ENCODE measurements around the gene FXN. TPM values are rescaled to one million over a fixed set of nuclear protein-coding genes. Genes with fewer than 3 reads are reported as not detected.

Gene FXN
- polyA plus RNA-seq, 1 experiment, result 9.2 TPM

GRCh38 chr9:69054989-69055388 is 19.4 kb downstream of the FXN start:
- no peak overlapping the region for H3K4me3 ChIP-seq (ENCODE audit: low read depth, low read length)
- H3K36me3 ChIP-seq (ENCODE audit: control insufficient read depth, insufficient read depth, low read length), result no peaks in the 10 kb centered on the region
- H3K27me3 ChIP-seq (ENCODE audit: control insufficient read depth, insufficient read depth, low read length), result no peaks in the 10 kb centered on the region
- no peak for DNase-seq (ENCODE audit: low read depth)
- CTCF ChIA-PET, result interaction anchor here (0.6 to 15.7 kb wide), 20 partner anchors 9 to 159 kb away, joined by 3 to 297 read pairs (median 7); partner anchors contain the start of gene FXN
- POLR2A ChIA-PET, result no interaction called here
- TF ChIP-seq CTCF (IDR thresholded peaks at IDR 0.05; ENCODE audit: insufficient read depth, low read depth, low read length), result no peak

DNA sequence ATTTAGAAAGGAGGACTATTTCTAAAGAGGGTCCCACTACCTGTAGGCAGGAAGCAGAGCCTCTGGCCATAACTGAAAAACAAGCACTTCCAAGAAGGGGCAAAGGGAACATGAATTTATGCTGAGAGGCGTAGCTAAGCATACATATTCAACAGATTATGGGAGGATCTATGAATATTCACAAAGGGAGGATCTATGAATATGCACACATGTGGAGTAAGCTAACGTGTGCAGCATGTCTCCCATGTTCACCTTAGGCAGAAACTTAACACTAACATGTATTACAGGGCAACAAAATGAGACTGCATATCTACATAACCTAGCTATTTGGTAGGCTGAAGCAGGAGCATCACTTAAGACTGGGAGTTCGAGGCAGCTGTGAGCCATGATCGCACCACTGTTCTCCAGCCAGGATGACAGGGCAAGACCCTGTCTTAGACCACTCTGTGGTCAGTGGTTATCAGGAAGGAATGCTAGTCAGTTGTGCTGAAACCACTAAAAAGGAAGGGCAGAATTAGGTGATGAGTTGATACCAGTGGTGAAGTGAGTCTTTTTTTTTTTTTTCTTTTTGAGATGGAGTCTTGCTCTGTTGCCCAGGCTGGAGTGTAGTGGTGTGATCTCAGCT is 20.8 kb downstream of the FXN start:
- no peak for DNase-seq (ENCODE audit: low read depth)
- H3K27me3 ChIP-seq (ENCODE audit: control insufficient read depth, insufficient read depth, low read length), result no peaks in the 10 kb centered on the region
- ChIA-PET POLR2A (interaction anchor here (0.6 kb wide), 1 partner anchor 153 kb away, joined by 3 read pairs; no protein-coding TSS in a partner anchor), CTCF (interaction anchor here (1.2 to 15.7 kb wide), 8 partner anchors 8 to 141 kb away, joined by 3 to 297 read pairs (median 8); partner anchors contain the start of gene FXN)
- H3K4me3 ChIP-seq (ENCODE audit: low read depth, low read length), result no peak overlapping the region
- no peak for TF ChIP-seq CTCF (IDR thresholded peaks at IDR 0.05; ENCODE audit: insufficient read depth, low read depth, low read length)
- H3K36me3 ChIP-seq (ENCODE audit: control insufficient read depth, insufficient read depth, low read length), result no peaks in the 10 kb centered on the region

GRCh38 chr9:69058101-69058500 is 22.5 kb downstream of the FXN start:
- no peaks in the 10 kb centered on the region for H3K27me3 ChIP-seq (ENCODE audit: control insufficient read depth, insufficient read depth, low read length)
- no peak overlapping the region for H3K4me3 ChIP-seq (ENCODE audit: low read depth, low read length)
- POLR2A ChIA-PET, result no interaction called here
- CTCF ChIA-PET, result interaction anchor here (0.5 to 15.7 kb wide), 5 partner anchors 9 to 139 kb away, joined by 3 to 297 read pairs (median 5); partner anchors contain the start of gene FXN
- no peak for TF ChIP-seq CTCF (IDR thresholded peaks at IDR 0.05; ENCODE audit: insufficient read depth, low read depth, low read length)
- no peak for DNase-seq (ENCODE audit: low read depth)
- no peaks in the 10 kb centered on the region for H3K36me3 ChIP-seq (ENCODE audit: control insufficient read depth, insufficient read depth, low read length)

DNA sequence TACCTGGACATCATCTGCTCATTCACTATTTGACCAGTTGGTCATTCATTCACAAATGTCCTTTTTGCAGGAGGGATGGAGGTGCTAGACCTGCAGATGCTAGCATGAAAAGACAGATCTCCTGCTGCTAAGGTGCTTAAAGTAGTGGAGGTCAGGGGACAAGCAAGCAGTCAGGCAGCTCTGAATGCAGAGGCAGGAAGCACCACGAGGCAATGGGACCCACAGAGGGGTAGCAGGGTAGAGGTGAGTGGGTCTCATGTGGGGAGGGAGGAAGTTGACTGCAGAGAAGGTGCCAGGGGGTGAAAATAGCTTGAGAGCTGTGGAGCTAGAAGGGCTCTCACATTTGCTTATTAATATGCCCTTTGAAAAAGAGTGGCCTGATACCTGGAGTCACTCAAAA is 25.2 kb downstream of the FXN start:
- ChIA-PET CTCF (interaction anchor here (15.7 kb wide), 1 partner anchor 136 kb away, joined by 297 read pairs; no protein-coding TSS in a partner anchor), POLR2A (interaction anchor here (0.6 kb wide), 1 partner anchor 36 kb away, joined by 3 read pairs; no protein-coding TSS in a partner anchor)
- Histone ChIP-seq H3K4me3 (ENCODE audit: low read depth, low read length) (no peak overlapping the region), H3K27me3 (ENCODE audit: control insufficient read depth, insufficient read depth, low read length) (no peaks in the 10 kb centered on the region), H3K36me3 (ENCODE audit: control insufficient read depth, insufficient read depth, low read length) (no peaks in the 10 kb centered on the region)
- no peak for DNase-seq (ENCODE audit: low read depth)
- TF ChIP-seq CTCF (IDR thresholded peaks at IDR 0.05; ENCODE audit: insufficient read depth, low read depth, low read length), result no peak

DNA sequence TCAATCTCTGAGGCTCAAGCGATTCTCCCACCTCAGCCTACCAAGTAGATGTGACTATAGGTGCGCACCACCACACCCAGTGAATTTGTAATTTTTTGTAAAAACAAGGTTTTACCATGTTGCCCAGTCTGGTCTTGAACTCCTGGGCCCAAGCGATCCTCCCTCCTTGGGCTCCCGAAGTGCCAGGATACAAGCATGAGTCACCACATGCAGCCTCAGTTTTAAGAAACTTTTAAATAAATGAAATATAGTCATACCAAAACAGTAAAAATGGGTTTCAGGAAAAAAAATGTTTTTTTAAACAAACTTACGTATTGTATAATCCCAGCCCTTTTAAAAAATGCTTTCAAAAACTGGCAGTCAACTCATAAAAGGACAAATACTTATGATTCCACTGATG is 26.6 kb downstream of the FXN start:
- Histone ChIP-seq H3K4me3 (ENCODE audit: low read depth, low read length) (no peak overlapping the region), H3K27me3 (ENCODE audit: control insufficient read depth, insufficient read depth, low read length) (no peaks in the 10 kb centered on the region), H3K36me3 (ENCODE audit: control insufficient read depth, insufficient read depth, low read length) (no peaks in the 10 kb centered on the region)
- ChIA-PET POLR2A (no interaction called here), CTCF (interaction anchor here (1.4 kb wide), 1 partner anchor 131 kb away, joined by 4 read pairs; no protein-coding TSS in a partner anchor)
- no peak for DNase-seq (ENCODE audit: low read depth)
- TF ChIP-seq CTCF (IDR thresholded peaks at IDR 0.05; ENCODE audit: insufficient read depth, low read depth, low read length), result no peak

Measured in BJ (cell line).